Measurements from ENCODE around the gene STX19. TPM values are rescaled to one million over a fixed set of nuclear protein-coding genes. Genes with fewer than 3 reads are reported as not detected.

The STX19 gene
- total and polyA plus RNA-seq, 2 donors (not counting 1 experiment from before 2014, with no cell fraction given): not detected

DNA sequence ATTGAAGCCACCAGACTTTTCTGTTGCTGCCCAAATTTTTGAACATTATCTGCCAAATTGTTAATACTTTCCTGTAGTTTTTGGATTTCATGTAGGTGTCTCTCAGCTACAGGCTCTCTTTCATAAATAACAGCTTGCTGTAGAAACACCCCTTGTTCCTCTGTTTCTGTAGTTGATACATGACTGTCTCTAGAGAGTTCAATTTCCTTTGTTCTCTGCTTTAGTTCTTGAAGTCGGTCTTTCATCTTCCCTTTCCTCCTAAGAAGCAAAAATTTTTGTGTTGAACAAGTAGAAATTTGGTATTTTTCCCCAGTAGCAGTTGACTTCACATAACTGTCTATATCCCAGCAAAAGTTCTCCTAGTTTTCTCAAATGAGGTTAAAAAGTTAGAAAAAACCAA, 13.4 kb downstream of the STX19 start:
- Histone ChIP-seq H3K4me1 (ENCODE audit: control insufficient read depth, extremely low read depth, insufficient read depth, low read length) (no peaks in the 10 kb centered on the region), H4K20me1 (ENCODE audit: control insufficient read depth, extremely low read depth, insufficient read depth, low read length) (no peaks in the 10 kb centered on the region), H3K27ac (ENCODE audit: insufficient read depth, low read length) (no peak overlapping the region), H3K27me3 (ENCODE audit: control insufficient read depth, insufficient read depth, low read length) (no peaks in the 10 kb centered on the region), H2AFZ (ENCODE audit: low read length) (no peak overlapping the region), H3K36me3 (ENCODE audit: control insufficient read depth, insufficient read depth, low read length) (no peaks in the 10 kb centered on the region), H3K79me2 (ENCODE audit: control insufficient read depth, insufficient read depth, low read length) (no peaks in the 10 kb centered on the region), H3K9me3 (ENCODE audit: control insufficient read depth, insufficient read depth, low read depth, low read length) (no peaks in the 10 kb centered on the region), H3K4me2 (ENCODE audit: extremely low read depth, insufficient read depth, low read length) (no peak overlapping the region), H3K9ac (ENCODE audit: insufficient read depth, low read length) (no peak overlapping the region), H3K4me3 (replicated peaks in 1 of 4; ENCODE audit: control extremely low read depth in 1 of 4, insufficient read depth in 1 of 4, low read depth in 3 of 4, low read length in 4 of 4) (no peak overlapping the region)
- DNase-seq (ENCODE audit: low read depth in 2 of 2): no peak
- TF ChIP-seq, protein P1, sequence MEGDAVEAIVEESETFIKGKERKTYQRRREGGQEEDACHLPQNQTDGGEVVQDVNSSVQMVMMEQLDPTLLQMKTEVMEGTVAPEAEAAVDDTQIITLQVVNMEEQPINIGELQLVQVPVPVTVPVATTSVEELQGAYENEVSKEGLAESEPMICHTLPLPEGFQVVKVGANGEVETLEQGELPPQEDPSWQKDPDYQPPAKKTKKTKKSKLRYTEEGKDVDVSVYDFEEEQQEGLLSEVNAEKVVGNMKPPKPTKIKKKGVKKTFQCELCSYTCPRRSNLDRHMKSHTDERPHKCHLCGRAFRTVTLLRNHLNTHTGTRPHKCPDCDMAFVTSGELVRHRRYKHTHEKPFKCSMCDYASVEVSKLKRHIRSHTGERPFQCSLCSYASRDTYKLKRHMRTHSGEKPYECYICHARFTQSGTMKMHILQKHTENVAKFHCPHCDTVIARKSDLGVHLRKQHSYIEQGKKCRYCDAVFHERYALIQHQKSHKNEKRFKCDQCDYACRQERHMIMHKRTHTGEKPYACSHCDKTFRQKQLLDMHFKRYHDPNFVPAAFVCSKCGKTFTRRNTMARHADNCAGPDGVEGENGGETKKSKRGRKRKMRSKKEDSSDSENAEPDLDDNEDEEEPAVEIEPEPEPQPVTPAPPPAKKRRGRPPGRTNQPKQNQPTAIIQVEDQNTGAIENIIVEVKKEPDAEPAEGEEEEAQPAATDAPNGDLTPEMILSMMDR (conservative IDR thresholded peaks at IDR 0.05 in 1 of 2, IDR thresholded peaks at IDR 0.05 in 1 of 2; ENCODE audit: low read depth in 1 of 2, low read length in 2 of 2): no peak
- TF ChIP-seq EZH2 (IDR thresholded peaks at IDR 0.05; ENCODE audit: low read length, missing control alignments): no peak

DNA sequence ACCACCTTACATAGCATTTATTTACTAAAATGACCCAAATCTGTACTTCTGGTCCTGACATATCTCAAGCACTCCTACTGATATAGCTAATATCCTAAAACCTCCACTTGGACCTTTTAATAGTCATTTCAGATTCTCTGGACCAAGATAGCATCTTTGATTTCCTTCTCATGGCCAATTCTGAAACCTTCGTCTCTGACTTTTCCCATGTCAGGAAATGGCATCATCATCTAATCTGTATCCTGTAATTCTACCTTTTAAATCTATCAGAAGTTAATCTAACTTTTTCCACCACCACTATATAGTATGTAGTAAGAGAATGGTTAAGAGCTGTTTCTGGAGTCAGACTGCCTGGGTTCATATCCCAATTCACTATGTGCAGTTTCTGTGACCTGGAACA, 16.2 kb downstream of the STX19 start:
- Histone ChIP-seq H3K4me2 (ENCODE audit: extremely low read depth, insufficient read depth, low read length) (no peak overlapping the region), H3K9ac (ENCODE audit: insufficient read depth, low read length) (no peak overlapping the region), H3K4me3 (replicated peaks in 1 of 4; ENCODE audit: control extremely low read depth in 1 of 4, insufficient read depth in 1 of 4, low read depth in 3 of 4, low read length in 4 of 4) (no peak overlapping the region), H3K4me1 (ENCODE audit: control insufficient read depth, extremely low read depth, insufficient read depth, low read length) (no peaks in the 10 kb centered on the region), H4K20me1 (ENCODE audit: control insufficient read depth, extremely low read depth, insufficient read depth, low read length) (no peaks in the 10 kb centered on the region), H3K27ac (ENCODE audit: insufficient read depth, low read length) (no peak overlapping the region), H3K79me2 (ENCODE audit: control insufficient read depth, insufficient read depth, low read length) (no peaks in the 10 kb centered on the region), H3K9me3 (ENCODE audit: control insufficient read depth, insufficient read depth, low read depth, low read length) (no peaks in the 10 kb centered on the region), H3K36me3 (ENCODE audit: control insufficient read depth, insufficient read depth, low read length) (no peaks in the 10 kb centered on the region), H2AFZ (ENCODE audit: low read length) (no peak overlapping the region), H3K27me3 (ENCODE audit: control insufficient read depth, insufficient read depth, low read length) (no peaks in the 10 kb centered on the region)
- TF ChIP-seq EZH2 (IDR thresholded peaks at IDR 0.05; ENCODE audit: low read length, missing control alignments): no peak
- TF ChIP-seq, protein P1 (conservative IDR thresholded peaks at IDR 0.05 in 1 of 2, IDR thresholded peaks at IDR 0.05 in 1 of 2; ENCODE audit: low read depth in 1 of 2, low read length in 2 of 2): no peak
- DNase-seq (ENCODE audit: low read depth in 2 of 2): no peak

DNA sequence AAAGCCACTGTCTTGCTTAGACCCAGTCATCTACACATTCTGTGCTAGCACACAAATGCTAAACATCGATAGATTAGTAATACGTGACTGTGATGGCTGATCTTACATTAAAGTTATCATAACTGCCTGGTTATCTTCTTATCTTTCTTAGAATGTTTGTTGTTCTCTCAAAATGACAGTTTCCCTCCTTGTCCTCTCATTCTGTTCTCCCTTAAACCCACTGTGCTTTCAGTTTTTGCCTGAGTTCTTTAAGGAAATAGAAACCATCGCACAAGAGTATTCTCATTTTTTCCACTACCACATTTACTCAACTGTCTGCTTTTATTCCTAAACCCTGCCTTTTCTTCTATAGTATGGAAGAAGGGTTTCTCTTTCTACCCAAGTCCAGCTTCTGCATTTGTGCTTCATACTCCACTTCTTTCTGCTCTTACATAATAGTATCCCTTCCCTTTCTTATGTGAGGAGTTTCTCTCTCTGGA, 17.1 kb downstream of the STX19 start:
- Histone ChIP-seq H3K27ac (ENCODE audit: insufficient read depth, low read length) (no peak overlapping the region), H3K79me2 (ENCODE audit: control insufficient read depth, insufficient read depth, low read length) (no peaks in the 10 kb centered on the region), H3K36me3 (ENCODE audit: control insufficient read depth, insufficient read depth, low read length) (no peaks in the 10 kb centered on the region), H2AFZ (ENCODE audit: low read length) (no peak overlapping the region), H3K4me1 (ENCODE audit: control insufficient read depth, extremely low read depth, insufficient read depth, low read length) (no peaks in the 10 kb centered on the region), H3K9me3 (ENCODE audit: control insufficient read depth, insufficient read depth, low read depth, low read length) (no peaks in the 10 kb centered on the region), H3K4me3 (replicated peaks in 1 of 4; ENCODE audit: control extremely low read depth in 1 of 4, insufficient read depth in 1 of 4, low read depth in 3 of 4, low read length in 4 of 4) (no peak overlapping the region), H3K27me3 (ENCODE audit: control insufficient read depth, insufficient read depth, low read length) (no peaks in the 10 kb centered on the region), H4K20me1 (ENCODE audit: control insufficient read depth, extremely low read depth, insufficient read depth, low read length) (no peaks in the 10 kb centered on the region), H3K4me2 (ENCODE audit: extremely low read depth, insufficient read depth, low read length) (no peak overlapping the region), H3K9ac (ENCODE audit: insufficient read depth, low read length) (no peak overlapping the region)
- TF ChIP-seq EZH2 (IDR thresholded peaks at IDR 0.05; ENCODE audit: low read length, missing control alignments): no peak
- TF ChIP-seq, protein P1 (conservative IDR thresholded peaks at IDR 0.05 in 1 of 2, IDR thresholded peaks at IDR 0.05 in 1 of 2; ENCODE audit: low read depth in 1 of 2, low read length in 2 of 2): no peak
- no peak for DNase-seq (ENCODE audit: low read depth in 2 of 2)

Data from fibroblast of lung (primary cell).